ENCODE data around the gene CBX7. TPM values are rescaled to one million over a fixed set of nuclear protein-coding genes. Genes with fewer than 3 reads are reported as not detected.

Gene CBX7
- total RNA-seq, 1 donor from 2014 or later: 6.6 TPM

- no peak for DNase-seq
Observed at GRCh38 chr22:39147335-39148025, 5.0 kb downstream of the CBX7 start.

- DNase-seq: no peak
Observed at GRCh38 chr22:39146256-39147101, 6.0 kb downstream of the CBX7 start.

GRCh38 chr22:39144101-39144767, 8.2 kb downstream of the CBX7 start:
- DNase-seq: no peak

- DNase-seq: no peak
Observed at GRCh38 chr22:39142088-39142680, 10.3 kb downstream of the CBX7 start.

- DNase-seq: no peak
Observed at GRCh38 chr22:39139933-39140332, 12.5 kb downstream of the CBX7 start.

GRCh38 chr22:39138357-39138997, 14.0 kb downstream of the CBX7 start:
- no peak for DNase-seq

GRCh38 chr22:39136317-39136716, 16.2 kb downstream of the CBX7 start:
- no peak for DNase-seq

GRCh38 chr22:39135092-39135896, 17.2 kb downstream of the CBX7 start:
- no peak for DNase-seq

GRCh38 chr22:39134366-39135091, 18.0 kb downstream of the CBX7 start:
- DNase-seq: no peak

- no peak for DNase-seq
Observed at GRCh38 chr22:39133871-39134270, 18.6 kb downstream of the CBX7 start.

- no peak for DNase-seq
Observed at GRCh38 chr22:39132871-39133524, 19.5 kb downstream of the CBX7 start.

- no peak for DNase-seq
Observed at GRCh38 chr22:39132281-39132680, 20.2 kb downstream of the CBX7 start.

GRCh38 chr22:39130892-39131855, 21.3 kb downstream of the CBX7 start:
- DNase-seq: no peak

GRCh38 chr22:39130152-39130704, 22.3 kb downstream of the CBX7 start:
- no peak for DNase-seq

- no peak for DNase-seq
Observed at GRCh38 chr22:39129746-39130145, 22.7 kb downstream of the CBX7 start.

GRCh38 chr22:39129081-39129480, 23.4 kb downstream of the CBX7 start:
- DNase-seq: no peak

- no peak for DNase-seq
Observed at GRCh38 chr22:39128508-39128907, 24.0 kb downstream of the CBX7 start.

GRCh38 chr22:39125622-39126021, 26.9 kb downstream of the CBX7 start:
- DNase-seq: no peak

Data from occipital lobe (tissue), 2 donors.